H9 (cell line): ENCODE results near the gene ZNF215. TPM values are rescaled to one million over a fixed set of nuclear protein-coding genes. Genes with fewer than 3 reads are reported as not detected.

Experiments
- DNase-seq: peaks from one replicate; pipeline ENCODE4 v3.0.0-alpha.2; 2017
- H2AFZ ChIP-seq: one replicate; pipeline ENCODE4 v1.6.1; 2013; ENCODE audit warnings: mild to moderate bottlenecking, low read length, control low read depth, moderate library complexity
- H2AK5ac ChIP-seq: 2 replicates; pipeline ENCODE4 v1.6.1; 2013; ENCODE audit warnings: low read length, control low read depth, mixed read lengths; ENCODE audit not compliant: insufficient read length
- H2BK120ac ChIP-seq: one replicate; pipeline ENCODE4 v1.6.1; 2013; ENCODE audit warnings: low read depth, mild to moderate bottlenecking, low read length, control low read depth, inconsistent platforms; ENCODE audit not compliant: poor library complexity, severe bottlenecking
- H2BK12ac ChIP-seq: 2 replicates; pipeline ENCODE4 v1.6.1; 2013; ENCODE audit warnings: low read length, control low read depth, mixed read lengths, low read depth; ENCODE audit not compliant: insufficient read length
- H2BK15ac ChIP-seq: 2 replicates; pipeline ENCODE4 v1.6.1; 2013; ENCODE audit warnings: low read depth, low read length, control low read depth
- H2BK20ac ChIP-seq: one replicate; pipeline ENCODE4 v1.6.1; 2013; ENCODE audit warnings: low read depth, mild to moderate bottlenecking, low read length, control low read depth, inconsistent platforms; ENCODE audit not compliant: poor library complexity, severe bottlenecking
- H2BK5ac ChIP-seq: 2 replicates; pipeline ENCODE4 v1.6.1; 2013; ENCODE audit warnings: low read length, control low read depth, mixed read lengths; ENCODE audit not compliant: insufficient read length
- H3K14ac ChIP-seq: 2 replicates; pipeline ENCODE4 v1.6.1; 2013; ENCODE audit warnings: low read length, control low read depth; ENCODE audit not compliant: insufficient read depth
- H3K18ac ChIP-seq: 2 replicates; pipeline ENCODE4 v1.6.1; 2013; ENCODE audit warnings: low read depth, mild to moderate bottlenecking, mixed read lengths, low read length, control low read depth; ENCODE audit not compliant: insufficient read length
- H3K23ac ChIP-seq: 2 replicates; pipeline ENCODE4 v1.6.1; 2013; ENCODE audit warnings: low read length, control low read depth, mixed read lengths, low read depth; ENCODE audit not compliant: insufficient read length
- H3K23me2 ChIP-seq: 2 replicates; pipeline ENCODE4 v1.6.1; 2013; ENCODE audit warnings: low read depth, mild to moderate bottlenecking, mixed read lengths, low read length, control low read depth; ENCODE audit not compliant: insufficient read length, poor library complexity, severe bottlenecking
- H3K27ac ChIP-seq: 2 replicates; pipeline ENCODE4 v1.5.1; 2013; ENCODE audit warnings: low read length, control low read depth, mixed read lengths, low read depth; ENCODE audit not compliant: insufficient read length
- H3K27me3 ChIP-seq: 2 replicates; pipeline ENCODE4 v1.6.1; 2013; ENCODE audit warnings: low read length, control low read depth, inconsistent platforms; ENCODE audit not compliant: insufficient read depth
- H3K4ac ChIP-seq: 2 replicates; pipeline ENCODE4 v1.6.1; 2013; ENCODE audit warnings: low read depth, mild to moderate bottlenecking, control low read depth, inconsistent platforms, low read length, moderate library complexity
- H3K4me1 ChIP-seq: 2 replicates; pipeline ENCODE4 v1.6.1; 2013; ENCODE audit warnings: low read length, control low read depth, inconsistent platforms; ENCODE audit not compliant: insufficient read depth
- H3K4me2 ChIP-seq: 2 replicates; pipeline ENCODE4 v1.6.1; 2013; ENCODE audit warnings: low read length, control low read depth, mixed read lengths; ENCODE audit not compliant: insufficient read length, insufficient read depth
- H3K56ac ChIP-seq: 2 replicates; pipeline ENCODE4 v1.6.1; 2013; ENCODE audit warnings: low read depth, mild to moderate bottlenecking, mixed read lengths, low read length, control low read depth; ENCODE audit not compliant: insufficient read length
- H3K79me1 ChIP-seq: 2 replicates; pipeline ENCODE4 v1.6.1; 2013; ENCODE audit warnings: low read depth, mild to moderate bottlenecking, moderate library complexity, low read length, control low read depth, inconsistent platforms; ENCODE audit not compliant: insufficient read depth, poor library complexity, severe bottlenecking
- H3K79me2 ChIP-seq: 2 replicates; pipeline ENCODE4 v1.6.1; 2013; ENCODE audit warnings: low read length, control low read depth, inconsistent platforms; ENCODE audit not compliant: insufficient read depth
- H3K9ac ChIP-seq: 2 replicates; pipeline ENCODE4 v1.6.1; 2013; ENCODE audit warnings: low read length, control low read depth, mixed read lengths; ENCODE audit not compliant: insufficient read length; ENCODE audit errors: extremely low read depth
- H3K9me3 ChIP-seq: one replicate; pipeline ENCODE4 v1.6.1; 2013; ENCODE audit warnings: low read depth, low read length, inconsistent platforms; ENCODE audit not compliant: control insufficient read depth
- H3T11ph ChIP-seq: one replicate; pipeline ENCODE4 v1.6.1; 2013; ENCODE audit warnings: mild to moderate bottlenecking, low read length, control low read depth, inconsistent platforms
- H4K20me1 ChIP-seq: one replicate; pipeline ENCODE4 v1.6.1; 2013; ENCODE audit not compliant: control insufficient read depth, insufficient read length, insufficient read depth
- H4K5ac ChIP-seq: 2 replicates; pipeline ENCODE4 v1.6.1; 2013; ENCODE audit warnings: low read depth, mild to moderate bottlenecking, mixed read lengths, low read length, control low read depth; ENCODE audit not compliant: insufficient read length
- H4K8ac ChIP-seq: replicated peaks from 2 replicates; pipeline ENCODE4 v1.6.1; 2013; ENCODE audit warnings: low read length, control low read depth, mixed read lengths, low read depth; ENCODE audit not compliant: insufficient read length
- H4K91ac ChIP-seq: 2 replicates; pipeline ENCODE4 v1.6.1; 2013; ENCODE audit warnings: low read depth, mild to moderate bottlenecking, moderate library complexity, mixed read lengths, low read length, control low read depth; ENCODE audit not compliant: insufficient read length
- H3K27ac Mint-ChIP-seq, 3 experiments: 2 replicates in 2 of 3; 3 replicates in 1 of 3; pipeline ENCODE4 v1.8.0; 2020 to 2021; ENCODE audit warnings: mixed read lengths in 3 of 3, mild to moderate bottlenecking in 1 of 3, moderate library complexity in 1 of 3
- H3K27me3 Mint-ChIP-seq: 2 replicates; pipeline ENCODE4 v1.8.0; 2021; ENCODE audit warnings: low read depth, mild to moderate bottlenecking, moderate library complexity, mixed read lengths
- H3K36me3 Mint-ChIP-seq, 3 experiments: 2 replicates in 2 of 3; 3 replicates in 1 of 3; pipeline ENCODE4 v1.8.0; 2020 to 2021; ENCODE audit warnings: low read depth in 3 of 3, mixed read lengths in 3 of 3; ENCODE audit not compliant: insufficient read depth in 1 of 3
- H3K4me1 Mint-ChIP-seq, 2 experiments: 2 replicates each; pipeline ENCODE4 v1.8.0; 2020; ENCODE audit warnings: mixed read lengths in 2 of 2
- H3K4me3 Mint-ChIP-seq, 2 experiments: 2 replicates in 1 of 2; 3 replicates in 1 of 2; pipeline ENCODE4 v1.8.0; 2020 to 2021; ENCODE audit warnings: mild to moderate bottlenecking in 2 of 2, mixed read lengths in 2 of 2, moderate library complexity in 1 of 2
- H3K9me3 Mint-ChIP-seq, 2 experiments: 2 replicates in 1 of 2; 3 replicates in 1 of 2; pipeline ENCODE4 v1.8.0; 2020; ENCODE audit warnings: mild to moderate bottlenecking in 2 of 2, mixed read lengths in 2 of 2, moderate library complexity in 1 of 2
- CTCF ChIP-seq: fragments of 200-600 bp; sonication (generic); conservative IDR thresholded peaks from 3 replicates; pipeline ENCODE4 v1.8.0; 2021; ENCODE audit warnings: antibody characterized with exemption, mild to moderate bottlenecking
- WGBS: extraction: QIAGEN DNeasy Blood & Tissue Kit; methylation state at CpG from one replicate; pipeline ENCODE4 v1.1.7; 2013; ENCODE audit warnings: missing lambda C conversion rate, low lambda C conversion rate, mixed read lengths; ENCODE audit not compliant: insufficient read length; ENCODE audit errors: extremely low coverage; 5-methylcytosine and 5-hydroxymethylcytosine counted together
- total RNA-seq: library from RNA; stranded (reverse); gene quantifications from 2 replicates; pipeline ENCODE4 v1.2.1, GENCODE V29; 2021

Gene ZNF215
- total RNA-seq, 1 experiment from 2014 or later = 18.0 TPM

- no peaks in the 10 kb centered on the region for H3K36me3 Mint-ChIP-seq
- Histone ChIP-seq H3K56ac (no peak overlapping the region), H3K79me1 (no peaks in the 10 kb centered on the region), H3K9me3 (no peaks in the 10 kb centered on the region), H3K23ac (no peak overlapping the region), H2BK5ac (no peak overlapping the region), H3T11ph (no peak overlapping the region), H3K4me1 (no peaks in the 10 kb centered on the region), H2AK5ac (no peak overlapping the region), H3K79me2 (no peaks in the 10 kb centered on the region), H4K91ac (no peak overlapping the region), H4K20me1 (no peaks in the 10 kb centered on the region), H4K5ac (no peak overlapping the region), H2BK20ac (no peak overlapping the region), H2BK15ac (no peak overlapping the region), H4K8ac (no peak overlapping the region), H3K4me2 (no peak overlapping the region), H2BK120ac (no peak overlapping the region), H3K18ac (no peak overlapping the region), H2BK12ac (no peak overlapping the region), H3K27me3 (no peaks in the 10 kb centered on the region), H3K14ac (no peak overlapping the region), H3K4ac (no peak overlapping the region), H3K27ac (no peak overlapping the region), H2AFZ (no peak overlapping the region), H3K23me2 (no peaks in the 10 kb centered on the region), H3K9ac (no peak overlapping the region)
- WGBS = no CpG with 5 or more reads among the region's 3 CpGs
- H3K27ac Mint-ChIP-seq = no peak overlapping the region
- H3K4me1 Mint-ChIP-seq = no peaks in the 10 kb centered on the region
- no peaks in the 10 kb centered on the region for H3K9me3 Mint-ChIP-seq
- no peak for DNase-seq
- no peak for TF ChIP-seq CTCF
- H3K4me3 Mint-ChIP-seq = no peak overlapping the region
- no peaks in the 10 kb centered on the region for H3K27me3 Mint-ChIP-seq
Observed at GRCh38 chr11:6911378-6911777, 14.8 kb upstream of the ZNF215 start.
